ENCODE results near the gene MAPK6.
"Not testable (repeated sequence)": the region's sequence is repeated elsewhere in the genome, so short reads cannot be mapped to it uniquely, and the experiment has no call there.

MAPK6 gene

DNA sequence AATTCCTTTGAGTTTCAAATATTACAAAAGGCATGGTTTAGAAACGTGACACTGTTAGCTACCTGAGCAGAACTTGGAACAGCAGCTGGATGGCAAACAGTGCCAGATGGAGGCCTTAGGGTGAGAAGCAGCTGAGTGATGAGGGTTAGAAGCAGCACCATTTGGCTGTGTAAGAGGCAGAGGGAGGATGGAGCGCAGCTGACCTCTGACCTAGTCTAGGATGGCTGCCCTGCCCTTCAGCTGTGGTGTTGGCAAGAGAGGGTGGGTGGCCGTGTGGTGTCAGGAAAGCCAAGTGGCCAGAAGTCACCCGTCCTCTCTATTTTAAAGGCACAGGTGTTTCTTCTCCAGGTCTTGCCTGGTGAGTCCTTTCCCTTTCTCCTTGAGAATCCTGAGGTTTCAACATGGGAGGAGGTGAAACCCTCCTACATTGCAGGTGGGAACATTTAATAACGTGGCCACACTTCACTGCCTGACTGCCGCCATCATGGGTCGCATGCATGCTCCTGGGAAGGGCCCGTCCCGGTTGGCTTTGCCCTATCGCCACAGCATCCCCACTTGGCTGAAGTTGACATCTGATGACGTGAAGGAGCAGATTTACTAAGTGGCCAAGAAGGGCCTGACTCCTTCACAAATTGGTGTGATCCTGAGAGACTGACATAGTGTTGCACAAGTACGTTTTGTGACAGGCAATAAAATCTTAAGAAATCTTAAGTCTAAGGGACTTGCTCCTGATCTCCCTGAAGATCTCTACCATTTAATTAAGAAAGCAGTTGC lies 76.0 kb downstream of the MAPK6 start:
- Histone ChIP-seq H4K20me1 (ENCODE audit: insufficient read depth, low read length) (no peaks in the 10 kb centered on the region), H3K36me3 (ENCODE audit: insufficient read depth, low read length) (no peaks in the 10 kb centered on the region), H3K4me3 (ENCODE audit: low read depth, low read length, poor library complexity, severe bottlenecking) (no peak overlapping the region), H3F3A (ENCODE audit: insufficient read depth, low read length) (no peaks in the 10 kb centered on the region), H3K9ac (ENCODE audit: low read length) (no peak overlapping the region), H3K79me2 (ENCODE audit: insufficient read depth, low read length) (no peaks in the 10 kb centered on the region), H3K9me3 (ENCODE audit: low read length) (0 out of 2 replicates have a peak, but pooled peaks cover 4% of the 10 kb centered on the region), H3K27ac (ENCODE audit: low read depth, low read length, poor library complexity, severe bottlenecking) (no peak overlapping the region), H3K4me1 (ENCODE audit: insufficient read depth, low read length, severe bottlenecking) (no peaks in the 10 kb centered on the region), H2AFZ (ENCODE audit: low read length) (no peak overlapping the region), H3K4me2 (ENCODE audit: low read length) (no peak overlapping the region), H3K27me3 (ENCODE audit: insufficient read depth, low read length) (no peaks in the 10 kb centered on the region; the same call in 1 of the 2 replicates), H3K9me2 (ENCODE audit: low read depth, low read length) (no peaks in the 10 kb centered on the region)
- TF ChIP-seq EZH2 (IDR thresholded peaks at IDR 0.05; ENCODE audit: borderline replicate concordance, low read length): no peak
- TF ChIP-seq, protein P1, sequence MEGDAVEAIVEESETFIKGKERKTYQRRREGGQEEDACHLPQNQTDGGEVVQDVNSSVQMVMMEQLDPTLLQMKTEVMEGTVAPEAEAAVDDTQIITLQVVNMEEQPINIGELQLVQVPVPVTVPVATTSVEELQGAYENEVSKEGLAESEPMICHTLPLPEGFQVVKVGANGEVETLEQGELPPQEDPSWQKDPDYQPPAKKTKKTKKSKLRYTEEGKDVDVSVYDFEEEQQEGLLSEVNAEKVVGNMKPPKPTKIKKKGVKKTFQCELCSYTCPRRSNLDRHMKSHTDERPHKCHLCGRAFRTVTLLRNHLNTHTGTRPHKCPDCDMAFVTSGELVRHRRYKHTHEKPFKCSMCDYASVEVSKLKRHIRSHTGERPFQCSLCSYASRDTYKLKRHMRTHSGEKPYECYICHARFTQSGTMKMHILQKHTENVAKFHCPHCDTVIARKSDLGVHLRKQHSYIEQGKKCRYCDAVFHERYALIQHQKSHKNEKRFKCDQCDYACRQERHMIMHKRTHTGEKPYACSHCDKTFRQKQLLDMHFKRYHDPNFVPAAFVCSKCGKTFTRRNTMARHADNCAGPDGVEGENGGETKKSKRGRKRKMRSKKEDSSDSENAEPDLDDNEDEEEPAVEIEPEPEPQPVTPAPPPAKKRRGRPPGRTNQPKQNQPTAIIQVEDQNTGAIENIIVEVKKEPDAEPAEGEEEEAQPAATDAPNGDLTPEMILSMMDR (IDR thresholded peaks at IDR 0.05; ENCODE audit: low read length): no peak

GRCh38 chr15:52095597-52096262 lies 76.7 kb downstream of the MAPK6 start:
- H3K4me1 ChIP-seq (ENCODE audit: insufficient read depth, low read length, severe bottlenecking): no peaks in the 10 kb centered on the region
- no peak overlapping the region for H3K4me3 ChIP-seq (ENCODE audit: low read depth, low read length, poor library complexity, severe bottlenecking)
- no peak overlapping the region for H2AFZ ChIP-seq (ENCODE audit: low read length)
- H3K4me2 ChIP-seq (ENCODE audit: low read length): no peak overlapping the region
- H3K36me3 ChIP-seq (ENCODE audit: insufficient read depth, low read length): no peaks in the 10 kb centered on the region
- TF ChIP-seq EZH2 (IDR thresholded peaks at IDR 0.05; ENCODE audit: borderline replicate concordance, low read length): no peak
- TF ChIP-seq, protein P1 (IDR thresholded peaks at IDR 0.05; ENCODE audit: low read length): no peak
- no peaks in the 10 kb centered on the region for H3K27me3 ChIP-seq (ENCODE audit: insufficient read depth, low read length)
- H3K9me2 ChIP-seq (ENCODE audit: low read depth, low read length): no peaks in the 10 kb centered on the region
- no peaks in the 10 kb centered on the region for H3K79me2 ChIP-seq (ENCODE audit: insufficient read depth, low read length)
- no peak overlapping the region for H3K27ac ChIP-seq (ENCODE audit: low read depth, low read length, poor library complexity, severe bottlenecking)
- no peak overlapping the region for H3K9ac ChIP-seq (ENCODE audit: low read length)
- H3F3A ChIP-seq (ENCODE audit: insufficient read depth, low read length): no peaks in the 10 kb centered on the region
- no peaks in the 10 kb centered on the region for H3K9me3 ChIP-seq (ENCODE audit: low read length)
- H4K20me1 ChIP-seq (ENCODE audit: insufficient read depth, low read length): no peaks in the 10 kb centered on the region

GRCh38 chr15:52096536-52096935 lies 77.5 kb downstream of the MAPK6 start:
- H3K9me2 ChIP-seq (ENCODE audit: low read depth, low read length); H3K27ac ChIP-seq (ENCODE audit: low read depth, low read length, poor library complexity, severe bottlenecking); H2AFZ ChIP-seq (ENCODE audit: low read length); H3K4me2 ChIP-seq (ENCODE audit: low read length); H3K9ac ChIP-seq (ENCODE audit: low read length); H4K20me1 ChIP-seq (ENCODE audit: insufficient read depth, low read length); H3K9me3 ChIP-seq (ENCODE audit: low read length); H3F3A ChIP-seq (ENCODE audit: insufficient read depth, low read length); H3K27me3 ChIP-seq (ENCODE audit: insufficient read depth, low read length); H3K36me3 ChIP-seq (ENCODE audit: insufficient read depth, low read length); H3K4me1 ChIP-seq (ENCODE audit: insufficient read depth, low read length, severe bottlenecking); H3K4me3 ChIP-seq (ENCODE audit: low read depth, low read length, poor library complexity, severe bottlenecking); H3K79me2 ChIP-seq (ENCODE audit: insufficient read depth, low read length): not testable (repeated sequence)
